DND-41 (cell line): Measurements from ENCODE around the gene ATP10D.

Experiments used
- EZH2 ChIP-seq: IDR thresholded peaks from 3 replicates; pipeline ENCODE4 v1.6.1; 2012; ENCODE audit warnings: borderline replicate concordance, low read depth, mild to moderate bottlenecking, moderate library complexity, low read length, inconsistent platforms; ENCODE audit not compliant: severe bottlenecking
- TF ChIP-seq, protein P1 (sequence below): IDR thresholded peaks from 2 replicates; pipeline ENCODE4 v1.5.1; 2012; ENCODE audit warnings: borderline replicate concordance, low read length, moderate library complexity, mild to moderate bottlenecking; ENCODE audit not compliant: poor library complexity, severe bottlenecking; ENCODE audit errors: extremely low read depth

GRCh38 chr4:47526281-47526680 is 41.2 kb downstream of the ATP10D start:
- TF ChIP-seq, protein P1, sequence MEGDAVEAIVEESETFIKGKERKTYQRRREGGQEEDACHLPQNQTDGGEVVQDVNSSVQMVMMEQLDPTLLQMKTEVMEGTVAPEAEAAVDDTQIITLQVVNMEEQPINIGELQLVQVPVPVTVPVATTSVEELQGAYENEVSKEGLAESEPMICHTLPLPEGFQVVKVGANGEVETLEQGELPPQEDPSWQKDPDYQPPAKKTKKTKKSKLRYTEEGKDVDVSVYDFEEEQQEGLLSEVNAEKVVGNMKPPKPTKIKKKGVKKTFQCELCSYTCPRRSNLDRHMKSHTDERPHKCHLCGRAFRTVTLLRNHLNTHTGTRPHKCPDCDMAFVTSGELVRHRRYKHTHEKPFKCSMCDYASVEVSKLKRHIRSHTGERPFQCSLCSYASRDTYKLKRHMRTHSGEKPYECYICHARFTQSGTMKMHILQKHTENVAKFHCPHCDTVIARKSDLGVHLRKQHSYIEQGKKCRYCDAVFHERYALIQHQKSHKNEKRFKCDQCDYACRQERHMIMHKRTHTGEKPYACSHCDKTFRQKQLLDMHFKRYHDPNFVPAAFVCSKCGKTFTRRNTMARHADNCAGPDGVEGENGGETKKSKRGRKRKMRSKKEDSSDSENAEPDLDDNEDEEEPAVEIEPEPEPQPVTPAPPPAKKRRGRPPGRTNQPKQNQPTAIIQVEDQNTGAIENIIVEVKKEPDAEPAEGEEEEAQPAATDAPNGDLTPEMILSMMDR = no peak
- no peak for TF ChIP-seq EZH2
